GM21526 (cell line): ENCODE data around the gene CFAP100.

Experiments
- ATAC-seq: cut with Tn5 transposase; IDR thresholded peaks from one replicate; pipeline ENCODE4 v1.9.1; 2021; ENCODE audit warnings: moderate library complexity; ENCODE audit not compliant: unreplicated experiment, low FRiP score

Gene CFAP100

DNA sequence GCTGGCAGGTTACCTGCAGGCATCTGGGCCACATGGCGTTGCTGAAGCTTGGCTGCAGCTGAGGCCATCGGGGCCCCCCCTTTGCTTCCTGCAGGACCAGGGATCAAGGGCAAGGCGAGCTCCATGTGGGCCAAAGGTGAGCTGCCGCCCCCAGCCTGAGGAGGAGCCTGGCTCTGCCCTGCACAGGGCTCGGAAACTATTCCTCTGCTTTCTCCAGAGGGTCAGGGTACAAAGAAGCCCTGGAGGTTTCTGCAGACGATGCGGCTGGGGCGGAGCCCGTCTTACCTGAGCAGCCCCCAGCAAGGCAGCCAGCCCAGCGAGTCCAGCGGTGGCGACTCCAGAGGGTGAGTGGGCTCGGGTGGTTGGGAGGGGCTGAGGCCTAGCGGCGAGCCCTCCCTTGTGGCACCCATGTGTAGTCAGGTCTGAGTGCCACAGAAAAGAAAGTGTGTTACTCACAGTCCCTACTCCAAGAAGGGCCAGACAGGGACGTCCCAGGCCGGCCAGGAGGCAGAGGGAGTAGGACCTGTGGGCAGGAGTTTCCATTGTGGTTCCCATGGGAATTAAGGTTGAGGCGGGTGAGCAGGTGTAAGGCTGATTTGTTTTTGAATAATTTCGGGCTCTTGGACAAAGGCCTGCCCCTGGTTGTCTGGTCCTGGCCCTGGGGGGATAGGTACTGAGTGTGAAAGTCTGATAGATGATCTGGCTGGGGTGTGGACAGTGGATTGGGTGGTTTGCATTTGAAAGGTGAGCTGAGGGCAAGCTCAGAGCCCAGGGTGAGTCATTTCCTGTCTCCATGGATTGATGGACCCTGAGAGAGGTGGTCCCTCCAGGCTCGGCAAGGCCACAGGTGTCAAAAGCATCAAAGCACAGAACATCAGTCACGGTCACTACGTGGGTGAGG is 25.4 kb downstream of the CFAP100 start:
- no peak for ATAC-seq

DNA sequence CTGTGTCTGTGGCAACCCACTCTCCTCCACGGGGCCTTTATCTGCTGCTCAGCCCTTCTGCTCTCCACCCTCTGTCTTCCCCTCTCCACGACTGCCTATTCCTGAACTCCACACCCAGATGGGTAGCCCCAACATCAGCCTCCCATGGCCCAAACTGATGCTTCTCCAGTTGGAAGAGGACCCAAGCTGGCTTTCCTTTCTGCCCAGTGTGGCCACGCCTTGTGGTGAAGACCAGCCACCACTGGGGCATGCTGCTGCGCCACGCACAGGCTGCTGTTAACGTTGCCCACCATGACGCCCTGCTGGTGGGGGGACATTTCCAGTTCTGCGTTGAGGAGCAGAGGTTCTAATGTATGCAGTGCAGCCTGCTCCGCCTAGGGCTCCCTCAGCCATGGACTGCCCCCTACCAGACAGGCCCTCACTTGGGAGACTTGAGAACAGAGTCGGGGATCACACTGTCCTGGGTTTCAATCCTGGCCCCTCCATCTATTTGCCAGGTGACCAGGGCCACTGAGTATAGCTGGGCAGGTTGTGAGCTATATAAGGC is 26.9 kb downstream of the CFAP100 start:
- ATAC-seq = no peak

DNA sequence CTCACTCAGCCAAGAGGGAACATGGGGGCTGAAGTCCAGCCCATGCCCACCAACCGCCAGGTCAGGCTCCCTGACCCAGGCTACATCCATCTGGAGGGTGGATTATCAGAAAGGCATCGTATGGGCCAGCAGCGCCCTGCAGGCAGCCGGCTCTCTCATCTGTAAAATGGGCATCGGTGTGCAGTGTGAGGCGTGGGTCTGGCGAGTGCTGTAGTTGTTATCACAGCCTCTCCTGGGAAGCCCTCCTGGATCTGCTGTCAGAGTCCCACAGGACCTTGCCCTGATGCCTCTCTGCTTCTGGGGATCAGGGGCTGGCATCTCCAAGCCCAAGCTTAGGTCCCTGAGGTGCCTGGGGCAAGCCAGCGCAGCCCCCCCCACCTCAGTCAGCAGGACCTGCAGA is 27.4 kb downstream of the CFAP100 start:
- ATAC-seq = no peak

DNA sequence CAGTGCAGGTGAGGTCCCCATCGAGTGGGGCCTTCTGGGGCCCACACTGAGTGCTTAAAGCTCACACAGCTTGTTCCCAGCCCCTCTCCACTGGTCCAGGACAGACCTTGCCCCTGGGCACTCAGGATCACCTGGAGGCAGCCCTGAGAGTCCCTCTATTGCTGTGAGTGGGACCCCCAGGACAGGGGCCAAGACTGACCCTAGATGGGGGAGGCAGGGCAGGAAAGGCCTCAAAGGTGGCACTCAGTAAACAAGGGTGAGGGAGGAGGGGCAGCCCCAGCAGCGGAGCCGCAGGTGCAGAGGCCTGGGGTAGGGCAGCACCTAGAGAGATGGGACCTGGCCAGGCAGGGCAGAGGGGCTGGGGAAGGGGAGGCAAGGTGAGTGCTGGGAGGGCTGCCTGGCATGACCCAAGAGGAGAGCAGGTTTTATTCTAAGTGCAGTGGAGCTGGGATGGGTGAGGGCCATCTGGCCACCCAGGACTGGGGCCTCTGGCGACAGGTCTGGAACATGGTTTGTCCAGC is 27.9 kb downstream of the CFAP100 start:
- ATAC-seq = no peak

DNA sequence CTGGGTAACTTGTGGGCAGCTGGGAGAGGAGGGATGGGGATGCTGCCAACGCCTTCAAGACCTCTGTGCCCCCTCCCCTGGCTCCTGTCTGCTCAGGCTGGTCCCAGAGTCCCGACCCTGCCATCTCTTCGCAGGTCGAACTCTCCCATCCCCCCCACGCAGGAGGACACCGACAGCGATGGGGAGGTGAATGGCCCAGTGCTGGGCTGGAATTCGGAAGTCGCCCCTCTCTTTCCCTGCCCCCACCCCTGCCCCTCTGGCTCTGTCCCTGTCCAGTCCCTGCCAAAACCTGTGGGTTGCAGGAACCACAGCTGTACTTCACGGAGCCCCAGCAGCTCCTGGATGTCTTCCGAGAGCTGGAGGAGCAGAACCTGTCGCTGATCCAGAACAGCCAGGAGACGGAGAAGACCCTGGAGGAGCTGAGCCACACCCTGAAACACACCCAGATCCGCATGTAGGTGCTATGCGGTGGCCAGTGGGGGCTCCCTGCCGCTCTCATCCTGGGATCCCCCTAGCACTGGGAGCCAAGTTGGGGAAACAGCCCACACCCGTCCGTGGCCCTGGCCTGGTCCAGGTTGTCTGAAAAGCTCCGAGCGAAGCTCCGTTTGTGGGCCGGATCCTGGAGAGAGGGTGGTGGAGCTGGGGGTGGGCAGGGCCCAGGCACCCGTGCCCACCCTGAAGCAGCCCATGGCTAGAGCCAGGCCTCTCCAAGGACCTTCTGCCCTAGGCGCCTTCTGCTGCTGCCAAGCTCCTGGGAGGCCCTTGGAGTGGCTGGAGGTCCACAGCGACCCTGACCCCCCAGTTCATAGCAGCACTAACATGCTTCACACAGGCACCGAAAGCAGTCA is 28.7 kb downstream of the CFAP100 start:
- ATAC-seq = no peak

DNA sequence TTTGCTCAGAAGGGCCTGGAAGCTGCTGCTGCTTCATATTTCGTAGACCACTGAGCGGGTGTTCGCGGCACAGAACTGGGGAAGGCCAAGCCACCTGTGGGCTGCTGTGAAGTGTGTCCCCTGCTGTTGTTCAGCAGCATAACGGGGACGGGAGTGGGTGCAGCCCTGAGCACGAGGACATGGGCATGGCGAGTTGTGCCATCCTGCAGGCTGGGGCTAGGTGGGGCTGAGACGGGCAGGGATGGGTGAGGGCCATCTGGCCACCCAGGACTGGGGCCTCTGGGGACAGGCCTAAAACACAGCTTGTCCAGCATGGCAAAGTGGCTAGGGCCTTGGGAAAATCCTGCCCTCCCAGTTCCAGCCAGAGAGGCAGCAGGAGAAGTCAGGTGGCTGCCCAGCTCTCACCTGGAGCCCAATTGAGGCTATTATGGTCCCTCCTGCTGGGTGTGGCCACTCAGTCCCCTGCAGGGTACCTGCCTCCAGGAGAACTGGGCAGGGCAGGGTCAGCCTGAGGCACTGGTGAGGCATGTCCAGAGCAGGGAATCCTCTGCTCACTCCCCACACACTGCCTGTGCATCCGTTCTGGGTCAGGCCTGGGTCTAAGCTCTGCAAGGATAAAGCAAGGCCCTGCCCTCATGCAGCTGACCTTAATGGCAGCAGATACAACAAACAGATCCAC is 29.5 kb downstream of the CFAP100 start:
- ATAC-seq = no peak

DNA sequence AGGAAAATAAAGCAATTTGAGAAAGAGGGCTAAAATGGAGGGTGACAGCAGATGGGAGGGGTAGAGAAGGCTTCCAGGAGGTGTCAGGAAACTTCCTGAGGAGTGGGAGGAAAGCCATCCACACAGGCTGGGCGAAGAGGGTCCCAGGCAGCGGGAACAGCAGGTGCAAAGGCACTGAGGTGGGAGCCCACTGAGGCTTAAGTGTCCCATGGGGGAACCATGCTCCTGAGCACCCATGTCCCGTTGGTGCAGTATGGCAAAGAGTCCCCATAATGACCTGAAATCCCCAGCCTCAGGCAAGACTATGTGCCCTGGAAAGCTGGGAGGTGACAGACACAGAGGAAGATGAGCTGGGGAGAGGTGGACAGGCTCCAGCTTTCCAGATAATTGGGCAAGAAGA is 30.0 kb downstream of the CFAP100 start:
- ATAC-seq = no peak

DNA sequence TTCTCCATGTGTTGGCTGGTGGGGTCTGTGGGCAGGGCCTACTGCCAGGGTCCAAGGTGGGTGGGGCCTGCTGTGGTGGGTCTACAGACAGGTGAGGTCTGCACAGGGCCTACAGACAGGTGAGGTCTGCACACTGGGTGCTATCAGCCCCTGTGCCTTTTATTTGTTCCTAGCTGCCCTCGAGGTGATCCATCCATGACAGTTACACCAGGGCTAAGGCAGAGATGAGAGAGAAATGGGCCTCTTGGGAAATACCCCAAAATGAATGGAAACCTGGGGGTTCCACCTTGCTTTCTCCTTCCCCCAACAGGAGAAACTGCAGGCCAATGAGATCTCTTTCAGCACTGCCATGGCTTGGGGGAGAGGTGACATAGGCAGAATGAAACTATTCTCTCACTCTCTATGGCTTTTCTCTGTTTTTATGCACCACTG is 36.4 kb downstream of the CFAP100 start:
- ATAC-seq = no peak

DNA sequence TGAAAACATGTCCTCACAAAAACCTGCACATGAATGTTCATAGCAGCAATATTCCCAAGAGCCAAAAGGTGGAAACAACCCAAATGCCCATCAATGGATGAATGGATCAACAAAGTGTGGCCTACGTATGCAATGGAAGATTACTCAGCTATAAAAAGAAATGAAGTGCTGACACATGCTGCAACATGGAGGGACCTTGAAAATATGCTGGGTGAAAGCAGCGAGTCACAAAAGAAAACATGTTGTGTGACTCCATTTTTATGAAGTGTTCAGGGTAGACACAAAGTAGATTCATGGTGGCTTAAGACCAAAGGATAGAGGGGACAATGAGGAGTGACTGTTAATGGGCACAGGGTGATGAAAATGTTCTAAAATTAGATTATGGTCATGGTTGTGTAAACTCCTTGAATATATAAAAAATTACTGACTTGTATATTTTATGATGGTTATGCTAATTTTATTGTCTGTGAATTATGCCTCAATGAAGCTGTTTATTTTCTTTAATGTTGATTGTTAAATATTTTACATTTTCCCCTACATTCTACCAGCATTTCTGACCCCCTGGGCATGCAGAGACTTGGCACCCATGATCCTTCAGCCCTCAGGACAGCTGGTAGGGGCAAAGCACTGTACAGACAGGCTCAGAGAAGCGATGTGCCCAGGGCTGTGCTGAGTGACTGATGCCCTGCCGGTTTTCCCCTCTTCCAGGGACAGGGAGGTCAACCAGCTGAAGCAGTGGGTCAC is 37.8 kb downstream of the CFAP100 start:
- no peak for ATAC-seq

DNA sequence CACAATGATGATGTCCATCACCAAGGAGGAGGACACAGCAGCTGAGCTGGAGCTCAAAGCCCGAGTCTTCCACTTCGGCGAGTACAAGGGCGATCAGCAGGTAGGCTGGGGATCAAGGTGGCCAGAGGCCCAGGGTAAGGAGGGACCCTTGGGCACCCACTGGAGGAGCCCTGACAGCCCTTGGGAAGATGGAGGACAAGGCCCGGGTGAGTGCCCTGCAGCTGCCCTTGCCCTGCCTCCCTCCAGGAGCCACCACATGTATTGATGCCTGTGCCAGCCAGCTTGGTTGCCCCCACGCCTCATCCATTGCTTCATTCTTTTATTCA is 38.4 kb downstream of the CFAP100 start:
- ATAC-seq = no peak

DNA sequence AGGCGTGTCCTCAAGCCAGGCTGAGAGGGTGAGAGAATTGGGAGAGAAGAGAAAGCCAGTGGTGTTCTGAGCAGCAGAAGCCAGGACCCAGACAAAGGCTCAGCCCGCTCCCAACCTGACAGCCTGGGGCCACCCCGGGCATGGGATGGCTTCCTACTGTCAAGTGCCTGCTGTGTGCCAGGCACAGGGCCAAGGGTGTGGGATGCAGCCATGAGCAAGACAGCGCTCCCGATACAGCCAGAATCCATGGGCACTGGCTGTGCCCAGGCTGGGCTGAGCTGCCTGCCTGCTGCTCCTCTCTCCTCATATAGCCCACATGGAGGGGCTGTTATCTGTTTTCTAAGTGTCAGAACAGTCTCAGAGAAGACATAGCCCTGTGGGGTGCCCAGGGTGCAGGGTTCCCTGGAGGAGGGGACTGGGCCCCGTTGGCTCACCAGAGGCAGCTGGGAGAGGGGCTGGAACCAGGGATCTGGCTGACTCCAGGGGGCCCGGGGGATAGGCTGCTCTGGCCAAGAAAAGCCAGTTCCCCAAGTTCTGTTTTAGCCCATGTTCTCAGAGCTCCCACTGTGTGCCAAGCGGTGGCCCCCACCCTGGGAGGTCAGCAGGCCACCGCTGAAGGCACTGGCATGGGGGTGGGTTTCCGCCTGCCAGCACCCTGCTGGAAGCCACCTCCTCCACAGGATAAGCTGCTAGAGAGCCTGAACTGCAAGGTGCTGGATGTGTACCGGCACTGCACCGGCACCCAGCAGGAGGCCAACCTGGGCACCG is 39.0 kb downstream of the CFAP100 start:
- no peak for ATAC-seq

DNA sequence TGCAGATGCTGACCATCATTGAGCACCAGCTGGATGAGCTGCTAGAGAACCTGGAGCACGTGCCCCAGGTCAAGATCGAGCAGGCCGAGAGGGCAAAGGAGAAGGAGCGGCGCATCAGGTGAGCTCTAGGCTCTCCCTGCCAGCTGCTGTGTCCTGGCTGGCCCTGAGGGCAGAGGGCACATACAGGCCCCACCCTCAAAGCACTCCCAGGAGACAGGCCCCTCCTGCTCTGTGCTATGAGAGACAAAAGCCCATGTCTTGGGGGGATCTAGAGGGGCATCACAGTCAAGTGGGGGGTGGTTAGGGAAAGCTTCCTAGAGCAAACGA is 39.5 kb downstream of the CFAP100 start:
- no peak for ATAC-seq

DNA sequence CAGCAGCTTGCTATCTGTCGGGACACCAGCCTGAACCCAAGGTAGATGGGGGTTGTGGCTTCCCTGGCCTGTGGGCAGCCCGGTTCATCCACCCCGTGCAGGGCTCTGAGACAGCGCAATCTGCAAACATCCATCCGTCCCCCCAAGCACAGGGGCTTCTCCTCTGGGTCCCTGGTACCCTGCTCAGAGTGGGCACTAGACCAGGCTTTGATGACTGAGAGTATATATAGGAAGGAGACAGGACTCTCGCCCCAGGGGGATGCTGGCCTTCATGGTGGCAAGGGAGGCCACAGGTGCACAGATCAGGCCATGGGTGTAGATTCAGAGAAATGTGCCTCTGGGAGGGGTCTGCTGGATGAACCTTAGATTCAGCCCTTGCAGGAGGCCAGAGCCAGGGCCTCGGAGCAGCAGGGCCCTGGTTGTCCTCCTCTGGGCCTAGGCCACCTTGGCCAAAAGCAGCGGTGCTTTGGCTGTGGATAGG is 40.3 kb downstream of the CFAP100 start:
- ATAC-seq = no peak

DNA sequence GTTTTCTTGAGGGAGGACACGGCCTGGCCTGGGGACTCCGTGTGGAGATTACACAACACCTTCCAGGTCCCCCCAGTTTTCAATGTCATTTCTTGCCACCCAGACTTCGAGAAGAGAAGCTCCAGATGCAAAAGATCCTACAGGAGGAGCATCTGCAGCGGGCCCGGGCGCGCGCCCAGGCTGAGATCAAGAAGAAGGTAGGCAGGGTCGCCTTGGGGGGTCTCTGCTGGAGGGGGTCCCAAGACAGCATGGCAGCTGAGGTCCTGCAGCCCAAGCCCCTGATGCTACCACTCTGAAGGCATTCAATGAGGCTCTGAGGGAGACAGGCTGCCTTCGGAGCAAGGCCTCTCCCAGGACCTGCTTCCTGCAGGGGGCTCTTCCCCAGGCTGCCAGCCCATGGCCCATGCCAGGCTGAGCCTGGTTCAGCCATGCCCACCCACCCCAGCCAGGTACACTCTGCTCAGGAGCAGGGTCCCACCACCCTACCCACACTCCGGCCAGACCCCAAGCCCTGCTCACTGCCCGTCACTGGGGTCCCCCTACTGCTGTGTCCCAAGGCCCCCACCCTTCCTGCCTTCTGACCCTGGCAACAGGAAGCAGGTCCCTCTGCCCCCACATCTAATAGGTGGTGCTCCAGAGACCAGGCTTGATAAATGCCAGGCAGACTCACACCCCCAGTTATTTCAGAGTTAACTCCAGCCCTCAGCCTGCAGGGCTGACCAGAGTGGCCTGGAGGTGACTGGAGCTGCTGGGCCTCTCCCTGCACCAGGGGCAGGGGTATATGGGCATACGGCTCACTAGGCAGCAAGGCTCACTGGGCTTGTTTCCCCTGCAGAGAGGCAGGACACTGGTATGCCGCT is 41.0 kb downstream of the CFAP100 start:
- ATAC-seq = no peak

DNA sequence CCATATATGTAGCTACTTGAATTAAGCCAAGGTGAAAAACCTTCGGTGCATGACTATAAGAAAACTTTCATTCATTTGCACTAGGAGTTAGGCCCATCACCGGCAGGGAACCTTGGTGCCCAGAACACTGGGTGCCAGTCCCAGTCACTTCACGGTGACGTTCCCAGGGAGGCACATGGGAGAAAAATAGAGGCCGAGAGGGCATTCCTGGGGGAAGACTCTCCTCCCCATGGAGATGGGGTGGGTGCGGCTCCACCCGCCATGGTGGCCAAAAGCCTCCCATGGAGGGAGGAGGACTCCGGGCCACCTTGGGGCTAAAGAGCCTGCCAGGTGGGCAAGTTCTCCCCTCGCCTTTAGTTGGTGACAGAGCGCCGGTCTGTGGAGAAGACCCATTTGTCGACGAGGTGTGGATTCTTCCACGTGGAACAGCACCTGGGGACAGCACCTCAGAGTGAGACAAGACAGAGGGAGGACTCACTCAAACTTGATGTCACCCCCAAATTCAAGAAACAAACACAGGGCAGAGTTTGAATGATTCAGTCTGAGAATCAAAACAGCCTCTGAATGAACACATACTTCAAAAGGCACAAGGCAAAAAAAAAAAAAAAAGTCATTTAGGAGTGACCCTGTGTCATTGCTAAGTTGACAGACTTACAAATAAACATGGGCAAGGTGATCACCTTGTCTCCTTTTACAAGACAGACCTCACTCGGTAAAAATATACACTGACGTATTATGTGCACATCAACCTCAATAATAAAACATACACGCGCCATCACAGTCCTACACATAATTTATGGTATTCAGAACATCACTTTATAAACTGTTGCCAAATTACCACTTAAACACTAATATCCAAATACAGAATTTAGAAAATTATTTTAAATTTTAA is 42.4 kb downstream of the CFAP100 start:
- no peak for ATAC-seq

DNA sequence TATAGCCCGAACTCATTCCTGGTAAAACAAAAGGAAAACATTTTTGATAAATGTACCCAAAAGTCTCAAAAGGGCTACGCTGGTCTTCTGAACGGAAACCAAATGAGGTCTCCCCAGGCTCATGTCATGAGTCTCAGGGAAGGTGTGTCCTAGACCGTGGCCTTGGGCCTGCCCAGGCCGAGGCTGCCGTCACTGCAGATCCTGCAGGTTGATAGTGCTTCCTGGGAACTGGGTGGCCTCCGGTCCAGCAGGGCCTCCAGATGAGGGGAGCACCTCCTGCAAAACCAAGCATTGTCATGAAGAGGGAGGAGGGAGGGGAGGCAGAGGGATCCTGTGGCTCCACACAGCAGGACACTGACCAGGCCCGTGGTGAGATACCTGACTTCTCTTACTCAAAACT is 43.5 kb downstream of the CFAP100 start:
- no peak for ATAC-seq

DNA sequence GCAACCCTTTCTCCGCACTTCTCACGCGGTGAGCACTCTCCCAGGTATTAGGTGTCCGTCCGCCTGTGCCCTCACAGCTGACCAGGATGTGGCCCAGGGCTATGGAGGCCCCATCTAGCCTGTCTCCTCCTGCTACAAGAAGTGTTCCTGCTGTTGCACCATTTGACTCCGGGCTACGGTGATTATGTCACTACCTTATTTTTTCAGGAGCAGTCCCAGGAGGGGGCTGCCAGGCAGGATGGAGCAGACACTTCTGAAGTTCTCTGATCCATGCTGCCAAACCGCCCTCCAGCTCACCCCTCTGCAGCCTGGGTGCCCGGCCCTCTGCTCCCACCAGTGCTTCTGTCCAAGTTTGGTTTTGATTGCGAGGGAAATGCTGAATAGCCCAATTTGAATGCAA is 44.0 kb downstream of the CFAP100 start:
- ATAC-seq = no peak
